Measurements from ENCODE around the gene TAGLN.

TAGLN gene

DNA sequence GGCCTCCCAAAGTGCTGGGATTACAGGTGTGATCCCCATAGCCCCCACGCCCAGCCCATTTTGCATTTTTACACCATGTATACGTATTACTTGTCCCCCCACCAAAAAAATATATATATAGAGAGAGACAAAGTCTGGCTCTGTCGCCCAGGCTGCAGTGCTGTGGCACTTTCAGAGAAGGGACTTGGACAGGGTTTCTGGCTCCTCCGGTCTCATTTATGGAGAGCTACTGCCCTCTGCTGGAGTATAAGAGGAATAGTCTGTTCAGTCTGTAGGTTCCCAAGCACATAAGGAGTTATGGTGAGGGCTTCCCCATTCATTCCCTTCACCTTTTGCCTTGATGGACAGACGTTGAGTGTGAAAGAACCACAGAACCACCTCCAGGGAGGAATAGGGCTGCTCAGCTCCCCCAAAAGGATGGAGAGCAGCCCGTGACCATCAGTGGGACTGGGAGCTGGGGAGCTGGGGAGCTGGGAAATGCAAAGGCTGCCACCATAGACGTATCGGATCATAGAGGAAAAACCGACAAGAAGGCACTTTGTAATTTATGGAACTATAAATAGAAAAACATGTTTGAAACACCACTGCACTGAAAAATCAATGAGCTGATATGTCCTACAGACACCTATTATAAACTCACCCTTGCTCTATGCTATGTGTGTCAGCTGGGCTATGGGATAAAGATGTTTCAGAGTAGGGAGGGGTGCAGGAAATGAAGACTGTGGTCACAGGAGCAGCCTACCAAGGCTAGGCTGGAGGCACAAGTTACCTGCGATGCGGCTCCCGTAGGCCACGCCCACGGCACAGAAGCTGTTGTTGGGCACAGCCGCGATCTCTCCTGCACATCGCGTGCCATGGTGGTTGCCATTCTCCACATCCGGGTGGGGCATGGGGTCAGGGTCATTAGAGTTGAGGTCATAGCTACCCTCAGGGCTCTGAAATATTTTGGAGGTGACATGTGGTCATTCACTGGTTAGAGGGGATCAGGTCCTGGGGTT is 27.5 kb downstream of the TAGLN start:
- TF ChIP-seq, protein P1, sequence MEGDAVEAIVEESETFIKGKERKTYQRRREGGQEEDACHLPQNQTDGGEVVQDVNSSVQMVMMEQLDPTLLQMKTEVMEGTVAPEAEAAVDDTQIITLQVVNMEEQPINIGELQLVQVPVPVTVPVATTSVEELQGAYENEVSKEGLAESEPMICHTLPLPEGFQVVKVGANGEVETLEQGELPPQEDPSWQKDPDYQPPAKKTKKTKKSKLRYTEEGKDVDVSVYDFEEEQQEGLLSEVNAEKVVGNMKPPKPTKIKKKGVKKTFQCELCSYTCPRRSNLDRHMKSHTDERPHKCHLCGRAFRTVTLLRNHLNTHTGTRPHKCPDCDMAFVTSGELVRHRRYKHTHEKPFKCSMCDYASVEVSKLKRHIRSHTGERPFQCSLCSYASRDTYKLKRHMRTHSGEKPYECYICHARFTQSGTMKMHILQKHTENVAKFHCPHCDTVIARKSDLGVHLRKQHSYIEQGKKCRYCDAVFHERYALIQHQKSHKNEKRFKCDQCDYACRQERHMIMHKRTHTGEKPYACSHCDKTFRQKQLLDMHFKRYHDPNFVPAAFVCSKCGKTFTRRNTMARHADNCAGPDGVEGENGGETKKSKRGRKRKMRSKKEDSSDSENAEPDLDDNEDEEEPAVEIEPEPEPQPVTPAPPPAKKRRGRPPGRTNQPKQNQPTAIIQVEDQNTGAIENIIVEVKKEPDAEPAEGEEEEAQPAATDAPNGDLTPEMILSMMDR (IDR thresholded peaks at IDR 0.05; ENCODE audit: insufficient read depth, low read length, poor library complexity, severe bottlenecking) = peak; percentile 78

DNA sequence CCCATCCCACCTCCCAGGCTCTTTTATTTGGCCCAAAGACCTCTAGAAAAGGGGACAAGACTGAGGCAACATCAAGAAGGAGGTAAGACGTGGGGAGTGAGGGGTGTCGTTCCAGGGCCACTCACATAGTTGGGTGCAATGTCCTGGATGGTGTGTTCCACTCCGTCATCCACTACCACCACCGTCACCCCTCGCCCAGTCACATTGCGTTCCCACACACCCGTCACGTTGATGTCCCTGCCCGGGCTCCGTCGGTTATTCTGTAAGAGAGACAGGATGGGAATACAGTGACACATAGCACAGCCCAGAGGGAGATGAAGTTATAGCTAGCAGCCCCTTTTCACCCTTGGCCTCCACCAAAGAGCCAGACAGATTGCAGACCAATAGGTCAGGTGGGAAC is 28.9 kb downstream of the TAGLN start:
- Histone ChIP-seq H3K27me3 (replicated peaks; ENCODE audit: control insufficient read depth, insufficient read depth, low read length) (no peaks in the 10 kb centered on the region), H3K36me3 (ENCODE audit: control insufficient read depth, insufficient read depth, low read length) (peaks cover 31% of the 10 kb centered on the region), H3K4me3 (replicated peaks; ENCODE audit: low read depth, low read length) (no peak overlapping the region)
- TF ChIP-seq, protein P1 (IDR thresholded peaks at IDR 0.05; ENCODE audit: insufficient read depth, low read length, poor library complexity, severe bottlenecking) = no peak
- no peak for DNase-seq (ENCODE audit: extremely low read depth, insufficient read length)

More for the DNA sequence above, 27.5 kb downstream of the TAGLN start:
- DNase-seq (ENCODE audit: extremely low read depth, insufficient read length) = peak; percentile 33
- Histone ChIP-seq H3K36me3 (ENCODE audit: control insufficient read depth, insufficient read depth, low read length) (peaks cover 37% of the 10 kb centered on the region), H3K27me3 (replicated peaks; ENCODE audit: control insufficient read depth, insufficient read depth, low read length) (no peaks in the 10 kb centered on the region), H3K4me3 (replicated peaks; ENCODE audit: low read depth, low read length) (no peak overlapping the region)

GRCh38 chr11:117229411-117229810 is 30.2 kb downstream of the TAGLN start:
- Histone ChIP-seq H3K36me3 (ENCODE audit: control insufficient read depth, insufficient read depth, low read length) (peaks cover 20% of the 10 kb centered on the region), H3K27me3 (replicated peaks; ENCODE audit: control insufficient read depth, insufficient read depth, low read length) (no peaks in the 10 kb centered on the region), H3K4me3 (replicated peaks; ENCODE audit: low read depth, low read length) (no peak overlapping the region)
- TF ChIP-seq, protein P1 (IDR thresholded peaks at IDR 0.05; ENCODE audit: insufficient read depth, low read length, poor library complexity, severe bottlenecking) = no peak
- no peak for DNase-seq (ENCODE audit: extremely low read depth, insufficient read length)

DNA sequence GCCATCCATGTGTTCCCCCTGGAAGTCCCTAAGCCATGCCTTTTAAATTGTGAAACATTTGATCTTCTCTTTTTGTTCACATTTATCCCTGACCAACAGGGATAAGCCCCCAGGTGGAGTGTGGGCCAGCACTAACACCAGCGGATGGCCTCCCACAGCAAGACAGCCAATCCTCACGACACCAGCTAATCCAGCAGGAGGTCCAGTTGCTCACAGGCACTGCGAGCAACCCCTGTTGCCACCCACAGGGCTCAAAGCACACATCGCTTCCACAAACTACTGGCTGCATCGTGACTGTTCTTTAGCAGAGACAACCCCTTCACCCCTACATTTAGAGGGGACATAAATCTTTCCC is 30.7 kb downstream of the TAGLN start:
- peaks cover 15% of the 10 kb centered on the region for H3K36me3 ChIP-seq (ENCODE audit: control insufficient read depth, insufficient read depth, low read length)
- H3K27me3 ChIP-seq (replicated peaks; ENCODE audit: control insufficient read depth, insufficient read depth, low read length) = no peaks in the 10 kb centered on the region
- TF ChIP-seq, protein P1 (IDR thresholded peaks at IDR 0.05; ENCODE audit: insufficient read depth, low read length, poor library complexity, severe bottlenecking) = no peak
- no peak for DNase-seq (ENCODE audit: extremely low read depth, insufficient read length)
- peak overlapping the region; percentile 92 for H3K4me3 ChIP-seq (replicated peaks; ENCODE audit: low read depth, low read length)

GRCh38 chr11:117230286-117230961 is 31.3 kb downstream of the TAGLN start:
- DNase-seq (ENCODE audit: extremely low read depth, insufficient read length) = peak; percentile 48
- H3K36me3 ChIP-seq (ENCODE audit: control insufficient read depth, insufficient read depth, low read length) = peaks cover 15% of the 10 kb centered on the region
- no peaks in the 10 kb centered on the region for H3K27me3 ChIP-seq (replicated peaks; ENCODE audit: control insufficient read depth, insufficient read depth, low read length)
- TF ChIP-seq, protein P1 (IDR thresholded peaks at IDR 0.05; ENCODE audit: insufficient read depth, low read length, poor library complexity, severe bottlenecking) = no peak
- H3K4me3 ChIP-seq (replicated peaks; ENCODE audit: low read depth, low read length) = peak overlapping the region; percentile 92
